ENCODE data around the gene LEKR1.

The LEKR1 gene

GRCh38 chr3:156838035-156838434 is 11.9 kb downstream of the LEKR1 start:
- Histone ChIP-seq H3K27ac (ENCODE audit: low read depth, low read length) (no peak overlapping the region), H3K4me3 (ENCODE audit: low read depth, low read length) (no peak overlapping the region), H3K4me1 (ENCODE audit: control insufficient read depth, insufficient read depth, low read length) (peaks cover 33% of the 10 kb centered on the region), H3K9me3 (ENCODE audit: control insufficient read depth, insufficient read depth, low read length) (no peaks in the 10 kb centered on the region), H3K36me3 (ENCODE audit: control insufficient read depth, insufficient read depth, low read length) (no peaks in the 10 kb centered on the region), H3K9ac (ENCODE audit: low read depth, low read length) (no peak overlapping the region), H3K27me3 (ENCODE audit: control insufficient read depth, insufficient read depth, low read length) (peaks cover 15% of the 10 kb centered on the region; the same call in 1 of the 2 replicates)

- no peak overlapping the region for H3K27ac ChIP-seq (ENCODE audit: low read depth, low read length)
- H3K4me1 ChIP-seq (ENCODE audit: control insufficient read depth, insufficient read depth, low read length) = peaks cover 15% of the 10 kb centered on the region
- peaks cover 5% of the 10 kb centered on the region; the same call in 1 of the 2 replicates for H3K27me3 ChIP-seq (ENCODE audit: control insufficient read depth, insufficient read depth, low read length)
- H3K9ac ChIP-seq (ENCODE audit: low read depth, low read length) = no peak overlapping the region
- H3K4me3 ChIP-seq (ENCODE audit: low read depth, low read length) = no peak overlapping the region
- H3K9me3 ChIP-seq (ENCODE audit: control insufficient read depth, insufficient read depth, low read length) = no peaks in the 10 kb centered on the region
- H3K36me3 ChIP-seq (ENCODE audit: control insufficient read depth, insufficient read depth, low read length) = no peaks in the 10 kb centered on the region
Measured at GRCh38 chr3:156840826-156841689, 14.9 kb downstream of the LEKR1 start.

- Histone ChIP-seq H3K36me3 (ENCODE audit: control insufficient read depth, insufficient read depth, low read length) (no peaks in the 10 kb centered on the region), H3K27ac (ENCODE audit: low read depth, low read length) (no peak overlapping the region), H3K4me1 (ENCODE audit: control insufficient read depth, insufficient read depth, low read length) (peaks cover 12% of the 10 kb centered on the region), H3K9ac (ENCODE audit: low read depth, low read length) (no peak overlapping the region), H3K27me3 (ENCODE audit: control insufficient read depth, insufficient read depth, low read length) (no peaks in the 10 kb centered on the region), H3K4me3 (ENCODE audit: low read depth, low read length) (no peak overlapping the region), H3K9me3 (ENCODE audit: control insufficient read depth, insufficient read depth, low read length) (no peaks in the 10 kb centered on the region)
Measured at GRCh38 chr3:156843071-156843808, 17.1 kb downstream of the LEKR1 start.

GRCh38 chr3:156847752-156848448 is 21.7 kb downstream of the LEKR1 start:
- no peaks in the 10 kb centered on the region for H3K9me3 ChIP-seq (ENCODE audit: control insufficient read depth, insufficient read depth, low read length)
- peaks cover 2% of the 10 kb centered on the region; the same call in 1 of the 2 replicates for H3K4me1 ChIP-seq (ENCODE audit: control insufficient read depth, insufficient read depth, low read length)
- no peaks in the 10 kb centered on the region for H3K27me3 ChIP-seq (ENCODE audit: control insufficient read depth, insufficient read depth, low read length)
- no peak overlapping the region for H3K27ac ChIP-seq (ENCODE audit: low read depth, low read length)
- H3K4me3 ChIP-seq (ENCODE audit: low read depth, low read length) = no peak overlapping the region
- no peaks in the 10 kb centered on the region for H3K36me3 ChIP-seq (ENCODE audit: control insufficient read depth, insufficient read depth, low read length)
- H3K9ac ChIP-seq (ENCODE audit: low read depth, low read length) = no peak overlapping the region

GRCh38 chr3:156859578-156859977 is 33.4 kb downstream of the LEKR1 start:
- no peaks in the 10 kb centered on the region for H3K4me1 ChIP-seq (ENCODE audit: control insufficient read depth, insufficient read depth, low read length)
- H3K9ac ChIP-seq (ENCODE audit: low read depth, low read length) = no peak overlapping the region
- H3K27ac ChIP-seq (ENCODE audit: low read depth, low read length) = no peak overlapping the region
- H3K9me3 ChIP-seq (ENCODE audit: control insufficient read depth, insufficient read depth, low read length) = no peaks in the 10 kb centered on the region
- H3K36me3 ChIP-seq (ENCODE audit: control insufficient read depth, insufficient read depth, low read length) = no peaks in the 10 kb centered on the region
- H3K27me3 ChIP-seq (ENCODE audit: control insufficient read depth, insufficient read depth, low read length) = no peaks in the 10 kb centered on the region
- no peak overlapping the region for H3K4me3 ChIP-seq (ENCODE audit: low read depth, low read length)

- Histone ChIP-seq H3K9ac (ENCODE audit: low read depth, low read length) (no peak overlapping the region), H3K27me3 (ENCODE audit: control insufficient read depth, insufficient read depth, low read length) (no peaks in the 10 kb centered on the region), H3K4me3 (ENCODE audit: low read depth, low read length) (no peak overlapping the region), H3K4me1 (ENCODE audit: control insufficient read depth, insufficient read depth, low read length) (no peaks in the 10 kb centered on the region; the same call in 1 of the 2 replicates), H3K36me3 (ENCODE audit: control insufficient read depth, insufficient read depth, low read length) (no peaks in the 10 kb centered on the region), H3K27ac (ENCODE audit: low read depth, low read length) (no peak overlapping the region), H3K9me3 (ENCODE audit: control insufficient read depth, insufficient read depth, low read length) (no peaks in the 10 kb centered on the region)
Measured at GRCh38 chr3:156860873-156861272, 34.7 kb downstream of the LEKR1 start.

GRCh38 chr3:156862338-156862737 is 36.2 kb downstream of the LEKR1 start:
- Histone ChIP-seq H3K9me3 (ENCODE audit: control insufficient read depth, insufficient read depth, low read length) (no peaks in the 10 kb centered on the region), H3K27ac (ENCODE audit: low read depth, low read length) (no peak overlapping the region), H3K4me3 (ENCODE audit: low read depth, low read length) (no peak overlapping the region), H3K36me3 (ENCODE audit: control insufficient read depth, insufficient read depth, low read length) (no peaks in the 10 kb centered on the region), H3K27me3 (ENCODE audit: control insufficient read depth, insufficient read depth, low read length) (no peaks in the 10 kb centered on the region), H3K4me1 (ENCODE audit: control insufficient read depth, insufficient read depth, low read length) (no peaks in the 10 kb centered on the region; the same call in 1 of the 2 replicates), H3K9ac (ENCODE audit: low read depth, low read length) (no peak overlapping the region)

GRCh38 chr3:156865732-156866131 is 39.6 kb downstream of the LEKR1 start:
- Histone ChIP-seq H3K9ac (ENCODE audit: low read depth, low read length) (no peak overlapping the region), H3K4me3 (ENCODE audit: low read depth, low read length) (no peak overlapping the region), H3K27me3 (ENCODE audit: control insufficient read depth, insufficient read depth, low read length) (no peaks in the 10 kb centered on the region), H3K9me3 (ENCODE audit: control insufficient read depth, insufficient read depth, low read length) (no peaks in the 10 kb centered on the region), H3K4me1 (ENCODE audit: control insufficient read depth, insufficient read depth, low read length) (no peaks in the 10 kb centered on the region; the same call in 1 of the 2 replicates), H3K36me3 (ENCODE audit: control insufficient read depth, insufficient read depth, low read length) (no peaks in the 10 kb centered on the region), H3K27ac (ENCODE audit: low read depth, low read length) (no peak overlapping the region)

- H3K36me3 ChIP-seq (ENCODE audit: control insufficient read depth, insufficient read depth, low read length) = no peaks in the 10 kb centered on the region
- H3K27me3 ChIP-seq (ENCODE audit: control insufficient read depth, insufficient read depth, low read length) = no peaks in the 10 kb centered on the region
- H3K4me1 ChIP-seq (ENCODE audit: control insufficient read depth, insufficient read depth, low read length) = no peaks in the 10 kb centered on the region; the same call in 1 of the 2 replicates
- no peak overlapping the region for H3K27ac ChIP-seq (ENCODE audit: low read depth, low read length)
- no peak overlapping the region for H3K4me3 ChIP-seq (ENCODE audit: low read depth, low read length)
- no peak overlapping the region for H3K9ac ChIP-seq (ENCODE audit: low read depth, low read length)
- no peaks in the 10 kb centered on the region for H3K9me3 ChIP-seq (ENCODE audit: control insufficient read depth, insufficient read depth, low read length)
Measured at GRCh38 chr3:156867174-156867573, 41.0 kb downstream of the LEKR1 start.

GRCh38 chr3:156867920-156868319 is 41.8 kb downstream of the LEKR1 start:
- Histone ChIP-seq H3K4me3 (ENCODE audit: low read depth, low read length) (no peak overlapping the region), H3K27me3 (ENCODE audit: control insufficient read depth, insufficient read depth, low read length) (no peaks in the 10 kb centered on the region), H3K36me3 (ENCODE audit: control insufficient read depth, insufficient read depth, low read length) (no peaks in the 10 kb centered on the region), H3K9me3 (ENCODE audit: control insufficient read depth, insufficient read depth, low read length) (no peaks in the 10 kb centered on the region), H3K4me1 (ENCODE audit: control insufficient read depth, insufficient read depth, low read length) (no peaks in the 10 kb centered on the region; the same call in 1 of the 2 replicates), H3K9ac (ENCODE audit: low read depth, low read length) (no peak overlapping the region), H3K27ac (ENCODE audit: low read depth, low read length) (no peak overlapping the region)

All from HUES48 (cell line).